NCI-H187 treated with DMSO at 0.1 percent for 48 hours (cell line): ENCODE measurements around the gene ZNF837.
"Not testable (repeated sequence)": the region's sequence is repeated elsewhere in the genome, so short reads cannot be mapped to it uniquely, and the experiment has no call there.

Source experiments
- DNase-seq: peaks from one replicate; lab custom pipeline; 2025; lab: John Stamatoyannopoulos, UW

ZNF837 gene

GRCh38 chr19:58395979-58396627 is 15.3 kb upstream of the ZNF837 start:
- DNase-seq = no peak

GRCh38 chr19:58395220-58395978 is 14.6 kb upstream of the ZNF837 start, which contains the start of gene RNF225:
Gene RNF225, plus strand, starts transcription at chr19:58395656. Its CDS starts 434 bp downstream, at chr19:58396090.
- DNase-seq = no peak

- no peak for DNase-seq
These were observed 14.0 kb upstream of the ZNF837 start for GRCh38 chr19:58394821-58395219.

DNA sequence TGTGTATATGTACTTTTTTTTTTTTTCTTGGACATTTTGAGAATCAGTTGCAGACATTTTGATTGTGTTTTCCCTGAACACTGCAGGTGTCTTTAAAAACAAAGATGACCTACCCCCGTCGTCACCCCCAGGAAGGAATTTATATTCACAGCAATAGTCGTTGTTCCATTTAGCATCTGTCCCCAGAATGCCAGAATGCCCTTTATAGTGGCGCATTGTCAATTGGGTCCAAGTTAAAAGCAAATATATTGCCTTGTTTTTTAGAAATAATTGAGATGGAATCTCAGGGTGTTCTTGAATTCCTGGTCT is 12.8 kb upstream of the ZNF837 start:
- no peak for DNase-seq

GRCh38 chr19:58392945-58393724 is 12.3 kb upstream of the ZNF837 start:
- no peak for DNase-seq

GRCh38 chr19:58388175-58388526 is 7.3 kb upstream of the ZNF837 start:
- DNase-seq = no peak

GRCh38 chr19:58387338-58388174 is 6.7 kb upstream of the ZNF837 start:
- no peak for DNase-seq

- peak; percentile 96 for DNase-seq
These were observed 5.9 kb upstream of the ZNF837 start, which contains the start of gene RPS5 for GRCh38 chr19:58386576-58387337. Gene RPS5, plus strand, starts transcription at chr19:58387269. Its CDS starts 869 bp downstream, at chr19:58388138.

DNA sequence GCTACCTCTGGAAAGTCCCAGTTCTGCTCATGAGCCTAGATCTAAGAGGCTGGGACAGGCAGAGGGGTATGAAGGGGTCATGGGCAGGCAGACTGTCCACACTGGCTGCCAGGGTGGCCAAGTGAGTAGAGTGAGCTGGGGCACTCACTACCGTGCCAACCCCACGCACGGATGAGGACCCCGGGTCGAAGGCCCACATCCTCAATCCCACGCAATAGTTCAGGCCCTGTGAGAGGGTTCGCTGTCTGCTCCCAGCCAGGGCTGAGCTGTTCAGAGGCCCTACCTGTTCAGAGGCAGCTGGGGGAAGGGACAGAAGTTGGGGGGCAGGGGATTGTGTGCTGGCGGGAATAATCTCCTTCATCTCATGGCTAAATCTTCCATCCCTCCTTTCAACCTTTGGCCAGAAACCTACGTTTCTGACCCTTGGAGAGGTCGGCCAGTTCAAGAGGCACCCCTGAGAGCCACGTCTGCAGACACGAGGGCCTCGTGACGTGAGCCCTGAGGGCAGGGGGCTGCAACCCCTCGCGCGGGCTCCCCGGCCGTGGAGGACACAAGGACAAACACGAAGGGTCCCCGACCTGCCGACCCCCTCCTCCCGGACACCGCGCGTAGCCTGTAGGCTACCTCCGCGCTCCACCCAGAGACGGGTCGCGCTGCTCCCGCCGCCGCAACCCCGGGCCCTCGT is 5.2 kb upstream of the ZNF837 start:
- no peak for DNase-seq

DNA sequence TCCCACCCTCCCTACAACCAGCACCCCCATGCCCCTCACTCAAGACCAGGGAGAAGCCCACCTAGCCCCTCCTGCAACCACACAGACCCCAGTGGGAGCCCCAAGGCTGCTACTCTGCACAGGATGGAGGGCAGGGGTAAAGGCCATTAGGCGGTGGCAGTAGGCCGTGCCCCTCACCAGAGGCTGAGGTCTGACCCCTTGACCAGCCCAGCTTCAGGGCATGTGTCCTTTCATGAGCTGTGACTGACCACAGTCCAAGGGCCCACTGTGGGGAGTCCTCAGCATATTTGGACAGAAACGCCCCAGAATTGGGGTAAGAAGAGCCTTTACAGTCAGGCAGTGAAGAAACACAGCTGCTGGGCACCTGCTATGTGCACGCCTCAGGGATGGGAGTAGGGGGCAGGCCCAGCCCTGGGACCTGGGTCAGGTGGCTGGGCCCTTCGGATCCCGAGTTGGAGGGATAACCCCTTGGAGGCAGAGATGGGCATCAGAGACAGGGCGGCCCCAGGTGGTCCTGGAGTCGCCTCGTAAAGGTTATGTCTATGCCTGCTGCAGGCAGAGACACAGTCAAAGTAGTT is 4.6 kb upstream of the ZNF837 start:
- no peak for DNase-seq

DNA sequence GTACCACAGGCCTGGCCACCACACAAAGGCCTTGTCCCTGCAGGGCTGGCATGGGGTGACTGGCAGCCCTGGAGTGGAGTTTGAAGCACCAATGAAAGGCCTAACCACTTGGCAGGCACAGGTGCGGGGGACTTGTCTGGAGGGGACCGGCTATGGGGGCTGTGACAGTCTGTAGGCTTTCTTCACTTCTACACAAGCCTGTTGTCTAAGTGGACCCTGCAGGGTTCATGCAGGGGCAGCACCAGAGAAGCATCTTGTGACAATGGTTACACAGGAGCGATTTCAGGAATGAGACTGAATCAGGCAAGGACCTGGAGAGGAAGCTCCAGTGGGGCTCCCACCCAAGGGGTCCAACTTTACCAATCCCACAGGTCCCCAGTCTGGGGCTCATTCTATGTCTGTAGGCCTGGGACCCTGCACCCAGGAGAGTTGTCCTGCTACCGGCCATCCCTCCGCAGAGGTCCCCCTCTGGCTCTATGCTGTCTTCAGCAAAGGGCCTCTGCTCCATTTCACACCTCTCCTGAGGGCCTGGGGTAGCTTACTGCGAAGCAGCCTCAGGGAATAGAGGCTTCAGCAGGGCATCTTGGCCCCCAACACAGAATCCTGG is 2.3 kb upstream of the ZNF837 start:
- DNase-seq = no peak

GRCh38 chr19:58381460-58382212 is 806 bp upstream of the ZNF837 start:
- DNase-seq = no peak

DNA sequence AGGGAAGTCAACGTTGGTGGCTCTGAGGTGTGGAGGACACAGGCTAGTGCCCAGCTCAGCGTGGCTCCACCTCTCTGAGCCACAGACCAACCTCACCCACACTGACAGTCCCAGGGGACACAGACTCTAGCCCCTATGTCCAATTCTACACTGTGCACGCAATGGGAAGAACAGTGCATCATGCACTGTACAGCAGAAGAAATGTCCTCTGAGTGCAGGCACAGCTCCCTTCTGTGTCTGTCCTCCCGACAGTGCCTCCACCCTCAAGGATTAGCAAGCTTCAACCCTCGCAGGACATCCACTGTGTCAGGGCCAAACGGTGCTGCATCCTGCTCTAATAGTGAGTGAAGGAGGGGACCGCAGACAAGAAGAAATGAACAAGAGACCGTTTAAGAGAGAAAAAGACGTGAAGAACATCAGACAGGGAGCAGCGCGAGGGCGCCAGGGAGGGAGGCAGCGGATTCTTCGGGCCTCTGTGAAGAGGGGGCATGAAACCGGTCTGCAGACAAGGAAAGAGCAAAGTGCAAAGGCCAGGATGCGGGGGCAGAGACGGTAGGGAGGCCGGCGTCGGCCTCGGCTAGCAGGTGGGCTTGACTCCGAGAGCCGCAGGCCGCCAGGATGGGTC is 681 bp downstream of the ZNF837 start:
- DNase-seq = no peak

DNA sequence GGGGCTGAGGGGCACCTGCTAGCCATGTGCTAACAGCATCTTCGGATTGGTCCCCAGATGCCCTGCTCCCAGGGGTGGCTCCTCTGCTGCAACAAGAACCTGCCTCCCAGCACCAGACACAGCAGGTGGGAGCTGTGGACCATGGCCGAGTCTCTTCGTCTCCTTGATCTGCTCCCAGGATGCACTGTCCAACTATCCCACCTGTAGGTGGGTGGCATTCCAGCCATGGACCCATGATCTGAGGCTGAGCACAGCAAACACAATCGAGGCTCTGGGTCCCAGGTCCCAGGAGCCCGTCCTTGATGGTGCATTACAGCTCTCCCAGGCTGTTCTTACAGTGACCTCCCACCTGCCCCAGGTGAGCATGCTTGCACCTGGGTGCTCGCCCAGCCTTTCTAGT is 1.6 kb downstream of the ZNF837 start:
- no peak for DNase-seq

DNA sequence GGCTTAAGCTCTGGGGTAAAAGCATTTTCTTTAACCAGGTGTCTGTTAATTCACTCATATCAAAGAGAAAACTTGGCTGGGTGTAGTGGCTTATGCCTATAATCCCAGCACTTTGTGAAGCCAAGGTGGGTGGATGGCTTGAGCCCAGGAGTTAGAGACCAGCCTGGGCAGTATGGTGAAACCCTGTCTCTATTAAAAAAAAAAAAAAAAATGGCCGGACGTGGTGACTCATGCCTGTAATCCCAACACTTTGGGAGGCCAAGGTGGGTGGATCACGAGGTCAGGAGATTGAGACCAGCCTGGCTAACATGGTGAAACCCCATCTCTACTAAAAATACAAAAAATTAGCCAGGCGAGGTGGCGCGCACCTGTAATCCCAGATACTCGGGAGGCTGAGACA is 4.1 kb downstream of the ZNF837 start:
- DNase-seq = not testable (repeated sequence)

GRCh38 chr19:58374200-58374599 is 6.6 kb downstream of the ZNF837 start:
- DNase-seq = no peak

DNA sequence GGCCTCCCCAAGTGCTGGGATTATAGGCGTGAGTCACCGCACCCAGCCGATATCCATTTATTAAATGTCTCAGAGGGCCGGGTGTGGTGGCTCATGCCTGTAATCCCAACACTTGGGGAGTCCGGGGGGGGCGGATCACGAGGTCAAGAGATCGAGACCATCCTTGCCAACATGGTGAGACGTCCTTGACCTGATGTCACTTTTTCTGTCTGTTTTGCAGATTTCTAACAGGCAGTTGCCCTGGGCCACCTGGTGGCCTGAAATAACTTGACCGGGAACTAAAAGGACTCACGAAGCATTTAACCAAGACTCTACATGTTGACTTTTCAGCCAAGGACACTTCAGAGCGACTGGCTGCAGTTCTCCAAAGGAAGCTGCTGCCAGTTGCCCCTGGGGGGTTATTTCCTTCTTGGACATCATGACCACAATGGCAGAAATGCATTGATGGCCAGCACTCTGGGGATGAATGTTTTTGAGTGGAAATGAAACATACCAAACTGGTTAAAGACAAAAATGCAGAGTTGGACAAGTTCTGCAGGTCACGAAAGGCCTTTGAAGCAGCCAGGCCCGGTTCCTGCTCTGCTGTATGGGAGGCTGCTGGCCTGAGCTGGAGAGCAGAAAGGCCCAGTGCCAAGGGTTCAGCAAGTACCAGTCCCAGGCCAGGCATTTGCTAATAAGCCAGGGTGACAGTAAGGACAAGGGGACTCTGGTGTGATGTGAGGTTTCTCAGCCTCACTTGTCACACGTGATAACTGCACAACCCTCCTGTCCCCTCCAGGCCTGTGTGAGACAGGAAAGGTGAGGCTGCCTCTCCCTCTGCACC is 8.3 kb downstream of the ZNF837 start:
- no peak for DNase-seq
